GM18907 (cell line): ENCODE results near the gene SERGEF.

ENCODE experiments used
- ATAC-seq: cut with Tn5 transposase; IDR thresholded peaks from one replicate; pipeline ENCODE4 v1.9.1; 2021; ENCODE audit warnings: mild to moderate bottlenecking, moderate library complexity; ENCODE audit not compliant: unreplicated experiment

SERGEF gene

DNA sequence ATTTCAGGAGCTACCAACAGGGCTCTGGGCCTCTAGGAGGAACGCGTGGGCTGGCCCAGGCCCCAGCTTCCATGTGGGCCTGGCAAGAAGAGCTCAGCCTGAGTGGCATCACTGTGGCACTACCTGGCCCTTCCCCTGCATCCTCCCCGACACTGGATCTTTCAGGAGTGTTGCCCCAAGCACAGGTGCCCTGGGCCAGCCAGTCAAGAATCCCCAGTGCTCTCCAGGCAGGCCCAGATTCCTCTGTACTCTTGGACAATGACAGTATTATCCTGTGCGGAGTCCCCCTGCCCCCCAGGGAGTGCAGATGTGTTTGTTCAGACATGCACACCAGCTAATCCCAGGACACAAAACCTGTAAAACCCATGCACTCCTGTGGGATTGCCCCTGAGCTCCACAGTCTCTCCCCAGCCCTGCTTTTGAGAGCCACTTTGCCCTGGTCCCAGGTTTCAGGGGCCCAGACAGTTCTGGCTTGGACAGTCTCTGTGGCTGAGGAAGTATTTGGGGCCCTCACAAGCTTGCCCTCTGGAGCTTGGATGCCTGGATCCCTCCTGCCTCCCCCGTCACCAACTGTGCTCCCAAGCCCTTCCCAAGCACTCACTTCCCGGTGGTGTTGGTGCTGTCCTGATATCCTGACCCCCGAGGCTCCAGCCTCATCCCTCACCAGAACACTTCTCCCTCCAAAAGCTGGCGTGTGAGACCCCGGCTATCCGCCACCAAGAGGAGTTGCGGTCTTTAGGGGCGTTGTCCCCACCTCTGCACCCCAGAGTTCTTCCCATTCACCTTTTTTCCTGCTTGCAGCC, 238.4 kb downstream of the SERGEF start:
- no peak for ATAC-seq

DNA sequence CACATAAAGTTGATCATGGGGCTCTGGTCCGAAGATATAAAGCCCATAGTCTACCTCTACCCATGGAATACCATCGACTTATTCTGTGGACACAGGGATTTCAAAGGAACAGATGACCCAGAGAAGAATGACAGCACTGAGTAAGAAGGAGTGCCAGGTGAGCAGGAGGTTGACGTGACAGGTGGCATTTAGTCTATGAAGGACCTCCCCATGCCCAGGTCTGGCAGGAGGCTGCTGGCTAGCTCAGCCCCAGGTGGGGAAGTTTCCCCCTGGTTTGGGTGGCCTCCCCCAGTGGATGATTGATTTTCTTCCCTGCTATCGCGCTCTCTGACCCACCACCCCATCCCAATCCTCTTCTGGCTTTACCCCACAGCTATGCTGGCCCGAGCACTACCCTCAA, 239.2 kb downstream of the SERGEF start:
- no peak for ATAC-seq

DNA sequence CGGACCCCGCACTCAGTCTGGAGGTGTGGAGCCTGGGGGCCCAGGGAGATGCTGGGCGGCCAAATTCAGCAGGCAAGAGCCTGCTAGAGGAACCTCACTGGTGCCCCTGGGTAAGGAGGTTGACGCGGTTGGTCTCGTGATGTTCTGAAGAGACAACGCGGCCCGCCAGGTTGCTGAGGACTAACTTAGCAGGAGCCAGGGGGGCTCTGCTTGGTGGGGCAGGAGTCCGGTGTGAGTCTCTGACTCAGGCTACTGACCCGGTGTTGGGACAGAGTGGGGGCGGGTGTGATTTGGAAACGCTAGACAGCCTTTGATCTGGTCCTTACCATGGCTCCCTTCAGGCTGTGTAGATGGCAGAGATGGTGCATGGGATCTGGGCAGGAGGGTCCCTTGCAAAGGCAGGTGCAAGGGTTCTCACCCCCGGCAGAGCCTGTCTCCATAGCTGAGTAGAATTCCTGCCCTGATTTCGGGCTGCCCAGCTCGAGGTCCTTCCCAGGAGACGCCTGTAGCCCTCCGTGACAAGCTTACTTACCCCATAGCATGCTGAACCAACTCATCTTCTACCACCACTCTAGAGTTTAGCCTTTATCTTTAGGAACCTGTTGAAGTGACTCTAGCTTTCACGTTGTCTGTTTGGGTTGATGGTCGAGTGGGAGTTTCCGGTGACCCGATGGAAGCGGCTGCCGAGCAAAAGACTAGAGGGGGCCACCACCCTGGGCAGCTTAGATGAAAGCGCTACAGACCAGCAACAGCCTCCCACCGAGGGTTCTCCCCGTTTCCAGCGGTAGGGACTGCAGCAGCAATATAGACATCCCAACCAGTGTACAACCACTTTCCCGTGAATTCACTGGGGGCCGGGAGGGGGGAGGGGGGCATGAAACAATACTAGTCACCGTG, 239.9 kb downstream of the SERGEF start:
- no peak for ATAC-seq

DNA sequence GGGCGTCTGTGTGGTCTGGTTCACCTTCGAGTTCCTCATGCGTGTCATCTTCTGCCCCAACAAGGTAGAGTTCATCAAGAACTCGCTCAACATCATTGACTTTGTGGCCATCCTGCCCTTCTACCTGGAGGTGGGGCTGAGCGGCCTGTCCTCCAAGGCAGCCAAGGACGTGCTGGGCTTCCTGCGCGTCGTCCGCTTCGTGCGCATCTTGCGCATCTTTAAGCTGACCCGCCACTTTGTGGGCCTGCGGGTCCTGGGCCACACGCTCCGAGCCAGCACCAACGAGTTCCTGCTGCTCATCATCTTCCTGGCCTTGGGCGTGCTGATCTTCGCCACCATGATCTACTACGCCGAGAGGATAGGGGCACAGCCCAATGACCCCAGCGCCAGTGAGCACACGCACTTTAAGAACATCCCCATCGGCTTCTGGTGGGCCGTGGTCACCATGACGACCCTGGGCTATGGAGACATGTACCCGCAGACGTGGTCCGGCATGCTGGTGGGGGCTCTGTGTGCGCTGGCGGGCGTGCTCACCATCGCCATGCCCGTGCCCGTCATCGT, 240.9 kb downstream of the SERGEF start:
- ATAC-seq, result no peak

DNA sequence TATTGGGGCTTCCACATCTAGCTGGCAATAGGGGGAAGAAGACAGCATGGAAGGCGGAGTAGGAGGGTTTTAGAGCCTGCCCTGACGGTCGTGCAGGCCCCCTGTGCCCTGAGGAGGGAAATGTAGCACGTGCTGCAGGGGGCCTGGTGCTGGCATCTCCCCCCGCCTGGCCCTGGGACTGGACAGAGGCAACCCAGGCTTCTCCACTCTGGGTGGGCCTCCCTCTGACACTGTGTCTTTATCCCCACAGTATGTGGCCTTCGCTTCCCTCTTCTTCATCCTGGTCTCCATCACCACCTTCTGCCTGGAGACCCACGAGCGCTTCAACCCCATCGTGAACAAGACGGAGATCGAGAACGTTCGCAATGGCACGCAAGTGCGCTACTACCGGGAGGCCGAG, 241.4 kb downstream of the SERGEF start:
- ATAC-seq, result no peak

DNA sequence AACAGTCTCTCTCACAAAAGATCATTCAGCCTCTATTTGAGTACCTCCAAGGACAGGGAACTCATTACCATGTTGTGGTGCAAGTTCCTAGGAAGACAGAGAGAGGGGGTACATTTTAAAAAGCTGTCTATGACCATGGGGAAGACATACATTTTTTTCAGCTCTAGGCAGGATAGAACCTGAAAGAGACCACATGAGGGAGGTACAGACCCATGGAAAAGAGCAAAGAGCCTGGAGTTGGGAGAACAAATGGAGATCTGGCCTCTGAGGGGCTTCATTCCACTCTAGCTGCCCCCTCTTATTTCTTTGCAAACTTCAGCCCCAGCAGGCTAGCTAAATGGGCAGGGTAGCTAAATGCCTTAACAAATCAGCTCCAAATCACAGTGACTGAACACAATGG, 241.9 kb downstream of the SERGEF start:
- no peak for ATAC-seq

DNA sequence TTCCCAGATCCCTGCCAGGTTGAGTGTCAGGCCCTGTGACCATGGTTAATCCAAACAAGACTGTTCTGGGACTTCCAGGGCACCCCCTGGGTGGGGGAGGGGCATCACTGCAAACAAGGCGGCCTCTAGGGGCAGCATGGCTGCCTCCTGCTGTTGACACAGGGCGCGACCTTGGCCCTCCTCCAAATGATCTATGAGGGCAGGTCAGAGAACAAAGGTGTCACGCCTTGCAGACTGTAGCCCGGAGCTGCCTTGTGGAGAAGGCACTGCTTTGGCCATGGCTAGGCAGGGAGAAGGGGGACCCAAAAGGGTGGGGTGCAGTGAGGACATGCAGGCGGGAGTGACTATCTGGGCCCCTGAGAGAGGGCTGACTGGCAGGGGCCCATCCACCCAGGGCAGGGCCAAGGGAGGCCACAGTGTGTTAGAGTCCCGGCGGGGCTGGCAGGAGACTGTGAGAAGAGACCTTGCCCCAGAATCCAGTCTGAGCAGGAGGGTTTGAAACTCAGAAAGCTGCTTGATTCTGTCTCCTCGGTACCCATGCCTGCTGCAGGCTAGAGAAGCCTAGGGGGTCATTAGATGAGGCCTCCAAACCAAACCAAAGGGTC, 242.7 kb downstream of the SERGEF start:
- ATAC-seq, result no peak

DNA sequence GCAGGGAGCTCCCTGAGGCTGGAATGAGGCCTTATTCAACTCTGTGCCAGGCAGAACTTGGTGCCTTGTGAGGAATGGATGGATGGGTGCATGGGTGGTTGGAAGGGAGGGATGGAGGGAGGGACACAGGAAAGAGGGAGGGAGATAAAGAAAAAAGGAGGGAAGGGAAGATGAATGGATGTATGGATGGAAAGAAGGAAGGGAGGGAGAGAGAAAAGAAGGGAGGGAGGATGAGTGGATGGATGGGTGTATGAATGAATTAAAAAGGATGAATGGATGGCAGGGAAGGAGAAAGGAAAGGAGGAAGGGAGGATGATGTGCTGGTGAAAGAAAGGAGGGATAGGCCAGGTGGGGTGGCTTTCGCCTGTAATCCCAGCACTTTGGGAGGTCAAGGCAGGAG, 243.6 kb downstream of the SERGEF start:
- no peak for ATAC-seq

DNA sequence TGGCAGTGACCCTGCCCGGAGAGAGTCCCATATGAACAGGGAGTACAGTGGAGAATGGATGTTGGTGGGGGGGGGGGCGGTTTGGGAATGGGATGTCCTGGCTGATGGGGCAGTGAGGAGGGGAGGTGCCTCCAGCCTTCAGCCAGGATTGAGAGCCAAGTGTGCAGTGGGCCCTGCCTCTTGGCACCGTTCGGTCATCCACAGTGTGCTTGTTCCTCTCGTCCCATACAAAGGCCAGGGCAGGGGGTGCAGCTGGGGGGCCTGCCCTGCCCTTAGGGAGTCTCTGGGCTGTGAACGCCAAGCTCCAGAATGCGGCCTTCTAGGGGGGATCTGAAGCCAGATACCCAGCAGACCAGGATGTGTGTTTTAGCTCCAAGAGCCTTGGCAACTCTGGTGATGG, 244.3 kb downstream of the SERGEF start:
- ATAC-seq, result no peak

DNA sequence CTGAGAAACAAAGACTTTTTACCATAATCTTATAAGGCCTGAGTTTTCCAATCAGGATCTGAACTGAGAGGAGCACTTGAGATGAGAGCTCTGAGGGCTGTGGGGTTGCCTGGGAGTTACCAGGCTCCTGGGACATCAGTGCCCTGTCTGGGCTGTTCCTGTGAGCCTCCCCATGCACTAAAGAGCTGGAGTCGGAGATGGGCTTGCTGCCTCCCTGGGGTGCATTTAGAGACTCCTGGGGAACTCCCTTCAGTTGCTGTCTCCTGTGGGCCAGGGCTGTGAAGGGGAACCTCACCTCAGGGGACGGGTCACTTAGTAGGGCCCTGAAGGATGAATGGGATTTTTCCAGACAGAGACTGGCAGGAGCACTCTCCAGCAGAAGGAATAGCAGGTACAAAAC, 244.9 kb downstream of the SERGEF start:
- no peak for ATAC-seq

DNA sequence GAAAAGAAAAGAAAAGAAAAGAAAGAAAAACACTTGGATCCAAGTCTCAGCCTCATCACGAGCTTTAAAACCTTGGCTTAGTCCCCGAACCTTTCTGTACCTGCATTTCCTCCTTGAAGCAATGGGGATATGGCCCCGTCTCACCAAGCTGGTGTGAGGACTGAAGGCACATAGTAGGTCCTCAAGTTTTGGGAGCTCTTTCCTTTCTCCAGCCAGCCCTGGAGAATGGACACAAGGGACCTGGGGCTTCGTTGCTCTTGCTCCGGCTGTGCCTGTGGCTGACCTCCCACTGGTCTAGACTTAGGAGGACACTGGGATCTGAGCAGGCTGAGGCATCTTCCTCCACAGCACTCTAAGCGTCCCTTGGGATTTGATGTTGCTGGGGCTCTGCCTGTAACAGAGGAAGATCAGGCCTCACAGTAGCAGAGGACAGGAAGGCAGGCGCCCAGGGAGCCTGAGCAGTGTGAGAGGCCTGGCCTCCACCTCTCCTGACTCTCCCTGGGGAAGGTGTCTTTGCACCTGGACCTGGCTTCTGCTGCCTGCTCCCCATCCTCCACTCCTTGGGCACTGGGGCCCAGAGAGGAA, 245.5 kb downstream of the SERGEF start:
- ATAC-seq, result no peak

DNA sequence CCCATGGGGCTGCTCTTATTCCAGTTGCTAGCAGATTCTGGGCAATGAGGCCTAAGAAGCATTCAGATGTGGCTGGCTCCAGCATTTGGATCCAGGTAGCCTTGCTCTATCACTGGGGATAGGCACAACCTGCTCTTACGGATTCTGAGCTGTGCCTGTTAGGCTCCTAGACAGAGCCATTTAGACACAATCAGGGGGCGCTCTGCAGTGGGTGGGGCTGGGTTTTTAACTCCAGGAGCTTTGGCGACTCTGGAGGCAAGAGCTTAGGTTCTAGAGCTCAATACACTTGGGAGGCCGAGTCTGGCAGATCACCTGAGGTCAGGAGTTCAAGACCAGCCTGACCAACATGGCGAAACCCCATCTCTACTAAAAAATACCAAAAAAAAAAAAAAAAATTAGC, 246.3 kb downstream of the SERGEF start:
- no peak for ATAC-seq

DNA sequence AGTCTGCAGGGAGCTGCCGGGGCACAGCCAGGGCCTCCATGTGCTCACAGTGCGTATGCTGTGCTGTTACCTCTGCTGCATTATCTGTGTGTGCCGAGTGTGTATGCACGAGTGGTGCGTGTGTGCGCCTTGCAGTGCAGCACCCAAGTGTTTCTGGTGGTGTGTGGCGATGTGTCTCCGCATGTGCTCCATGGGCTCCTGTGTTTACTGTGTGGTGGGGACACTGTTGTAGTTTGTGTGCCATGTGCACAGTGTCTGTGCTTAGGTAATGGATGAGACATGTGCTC, 246.8 kb downstream of the SERGEF start:
- ATAC-seq, result no peak

DNA sequence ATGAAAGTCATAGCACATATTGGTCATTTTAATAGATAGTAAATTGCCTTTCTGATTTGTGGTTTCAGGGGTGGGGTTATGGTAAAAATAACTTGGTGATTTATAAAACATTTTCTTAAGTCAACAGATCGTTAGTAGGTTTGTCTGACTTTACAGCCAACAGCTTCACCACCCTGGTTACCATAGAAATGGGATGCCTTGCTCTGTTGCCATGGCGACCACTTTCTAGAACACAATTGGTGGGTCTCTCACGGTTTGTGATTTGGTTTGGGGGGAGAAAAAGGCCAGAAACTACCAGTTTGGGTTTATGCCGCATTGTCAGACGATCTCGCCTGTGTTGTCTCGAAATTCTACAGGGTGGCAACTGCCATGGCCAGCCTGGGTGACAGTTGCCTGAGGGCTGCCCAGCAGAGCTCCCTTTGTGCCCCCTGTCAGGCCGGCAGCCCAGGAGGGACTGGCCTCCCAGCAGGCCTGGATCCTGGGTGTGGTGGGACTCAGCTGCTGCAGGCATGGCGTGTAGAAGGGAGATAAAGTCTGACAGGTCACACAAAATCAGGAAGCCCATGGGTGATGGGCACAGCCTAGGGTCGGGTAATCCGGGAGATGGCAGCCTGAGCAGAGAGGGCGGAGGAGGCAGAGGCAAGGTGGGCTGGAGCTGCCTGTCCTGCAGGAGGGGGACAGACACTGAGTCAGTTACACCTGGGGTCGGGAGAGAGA, 247.3 kb downstream of the SERGEF start:
- no peak for ATAC-seq

DNA sequence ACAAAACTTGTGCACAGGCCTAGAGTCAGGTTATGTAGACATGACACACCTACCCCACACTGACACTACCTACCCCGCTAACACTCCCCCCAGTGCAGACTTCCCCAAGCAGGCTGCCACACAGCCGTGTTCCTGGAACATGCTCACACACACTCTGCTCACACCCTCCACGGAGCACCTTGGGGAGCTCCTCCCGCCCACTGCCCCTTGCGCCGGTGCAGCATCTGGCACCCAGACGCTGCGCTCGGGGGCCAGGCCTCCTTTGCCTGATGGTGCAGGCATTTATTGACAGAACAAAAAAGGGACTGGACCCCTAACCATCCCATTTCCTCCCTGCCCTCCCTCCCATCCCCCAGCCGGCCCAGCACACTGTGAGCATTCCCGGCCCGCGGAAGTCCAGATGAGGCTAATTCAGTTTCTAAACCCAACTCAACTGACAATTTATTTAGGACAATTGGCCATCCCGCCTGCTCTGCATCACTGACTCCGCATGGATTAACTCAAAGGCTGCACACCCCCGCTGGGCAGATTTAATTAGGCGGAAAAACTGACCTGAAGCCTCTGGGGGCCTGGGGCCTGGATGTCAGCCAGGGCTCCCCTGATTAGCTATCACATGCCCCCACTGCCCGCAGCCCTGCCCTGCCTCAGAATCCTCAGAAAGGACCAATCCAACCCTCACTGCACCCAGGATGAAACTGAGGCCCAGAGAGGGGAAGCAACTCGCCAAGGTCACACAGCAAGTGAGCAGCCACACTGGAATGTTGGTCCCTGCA, 248.2 kb downstream of the SERGEF start:
- no peak for ATAC-seq

DNA sequence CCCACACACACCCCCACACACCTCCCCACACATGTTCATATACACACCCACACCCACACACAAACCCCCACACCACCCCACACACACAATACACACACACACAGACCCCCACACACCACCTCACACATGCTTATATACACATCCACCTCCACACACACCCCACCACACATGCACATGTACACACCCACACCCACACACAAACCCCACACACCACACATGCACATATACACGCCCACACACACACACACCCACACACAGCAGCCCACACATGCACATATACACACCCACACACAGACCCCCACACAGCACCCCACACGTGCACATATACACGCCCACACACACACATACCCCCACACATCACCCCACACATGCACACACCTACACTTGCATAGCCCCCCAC, 249.1 kb downstream of the SERGEF start:
- no peak for ATAC-seq

DNA sequence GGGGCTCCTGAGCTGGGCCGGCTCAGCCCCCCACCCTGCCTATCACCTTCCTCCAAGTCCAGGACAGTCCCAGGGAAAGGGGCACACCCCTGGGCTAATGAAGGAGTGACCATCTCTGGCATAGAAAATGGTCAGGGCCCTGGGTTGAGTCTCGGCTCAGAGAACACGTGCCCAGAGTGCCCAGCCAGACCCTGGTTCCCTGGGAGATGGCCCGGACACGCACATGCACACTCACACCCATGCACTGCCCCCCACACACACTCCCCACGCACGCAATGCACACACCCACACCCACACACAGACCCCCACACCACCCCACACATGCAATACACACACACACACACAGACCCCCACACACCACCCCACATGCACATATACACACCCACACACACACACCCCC, 249.6 kb downstream of the SERGEF start:
- no peak for ATAC-seq

DNA sequence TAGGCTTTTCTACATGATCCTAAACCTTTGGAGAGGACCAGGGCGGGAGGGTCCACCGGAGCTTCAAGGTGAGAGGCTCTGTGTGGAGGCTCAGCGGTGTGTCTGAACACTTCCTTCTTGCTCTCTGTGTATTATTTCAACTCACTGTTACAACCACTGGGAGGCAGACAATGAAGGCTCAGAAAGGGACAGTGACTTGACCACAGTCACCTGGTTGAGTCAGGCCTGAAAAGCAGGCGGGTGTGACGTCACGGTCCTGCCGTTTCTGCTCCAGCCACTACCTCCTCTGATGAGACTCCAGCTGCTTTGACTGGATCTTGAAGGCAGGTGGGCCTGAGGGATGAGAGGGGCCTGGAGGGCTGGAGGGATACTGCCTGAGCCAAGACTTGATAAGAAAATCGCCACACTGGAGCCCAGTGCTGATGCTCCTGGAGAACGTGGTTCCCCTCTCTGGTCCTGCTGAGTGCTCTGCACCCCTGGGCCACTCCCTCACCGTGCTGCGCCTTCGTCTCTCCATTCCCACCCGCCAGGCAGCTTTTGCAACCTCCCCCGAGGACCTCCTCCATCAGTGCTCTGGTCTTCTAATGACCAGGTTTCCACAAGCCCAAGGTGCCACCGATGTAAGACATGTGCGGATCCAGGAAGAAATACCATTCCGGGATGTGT, 250.4 kb downstream of the SERGEF start:
- peak; percentile 59 for ATAC-seq
